Measurements from ENCODE around the gene LCORL.

The LCORL gene

DNA sequence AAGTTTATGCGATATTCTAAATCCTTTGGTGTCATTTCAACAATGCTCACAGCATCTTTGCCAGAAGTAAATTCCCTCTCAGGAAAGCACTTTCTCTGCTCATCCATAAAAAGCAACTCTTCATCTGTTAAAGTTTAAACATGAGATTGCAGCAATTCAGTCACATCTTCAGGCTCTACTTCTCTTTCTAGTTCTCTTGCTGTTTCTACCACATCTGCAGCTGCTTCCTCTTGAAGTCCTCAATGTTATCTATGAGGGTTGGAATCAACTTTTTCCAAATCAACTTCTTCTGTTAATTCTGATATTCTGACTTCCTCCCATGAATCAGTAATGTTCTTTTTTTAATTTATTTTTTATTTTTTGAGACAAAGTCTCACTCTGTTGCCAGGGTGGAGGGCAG lies 100.9 kb downstream of the LCORL start:
- no peak for DNase-seq (ENCODE audit: insufficient read length, low spot score)
- FAIRE-seq, result no peak
- no peak for TF ChIP-seq TAF1 (IDR thresholded peaks at IDR 0.05; ENCODE audit: low read depth, low read length)
- TF ChIP-seq POLR2A (IDR thresholded peaks at IDR 0.05; ENCODE audit: low read depth, low read length), result no peak
- TF ChIP-seq PAX5 (IDR thresholded peaks at IDR 0.05; ENCODE audit: insufficient read depth, low read length, severe bottlenecking), result no peak
- TF ChIP-seq POU2F2 (IDR thresholded peaks at IDR 0.05; ENCODE audit: low read depth, low read length), result no peak
- TF ChIP-seq POLR2AphosphoS5 (IDR thresholded peaks at IDR 0.05; ENCODE audit: low read depth, low read length), result no peak
- TF ChIP-seq SPI1 (IDR thresholded peaks at IDR 0.05; ENCODE audit: low read depth, low read length), result no peak

- FAIRE-seq (no peak), DNase-seq (ENCODE audit: insufficient read length, low spot score) (no peak)
- TF ChIP-seq PAX5 (IDR thresholded peaks at IDR 0.05; ENCODE audit: insufficient read depth, low read length, severe bottlenecking), result no peak
- no peak for TF ChIP-seq TAF1 (IDR thresholded peaks at IDR 0.05; ENCODE audit: low read depth, low read length)
- TF ChIP-seq POU2F2 (IDR thresholded peaks at IDR 0.05; ENCODE audit: low read depth, low read length), result no peak
- no peak for TF ChIP-seq POLR2AphosphoS5 (IDR thresholded peaks at IDR 0.05; ENCODE audit: low read depth, low read length)
- no peak for TF ChIP-seq POLR2A (IDR thresholded peaks at IDR 0.05; ENCODE audit: low read depth, low read length)
- no peak for TF ChIP-seq SPI1 (IDR thresholded peaks at IDR 0.05; ENCODE audit: low read depth, low read length)
These were observed 106.1 kb downstream of the LCORL start for GRCh38 chr4:17915439-17915838.

DNA sequence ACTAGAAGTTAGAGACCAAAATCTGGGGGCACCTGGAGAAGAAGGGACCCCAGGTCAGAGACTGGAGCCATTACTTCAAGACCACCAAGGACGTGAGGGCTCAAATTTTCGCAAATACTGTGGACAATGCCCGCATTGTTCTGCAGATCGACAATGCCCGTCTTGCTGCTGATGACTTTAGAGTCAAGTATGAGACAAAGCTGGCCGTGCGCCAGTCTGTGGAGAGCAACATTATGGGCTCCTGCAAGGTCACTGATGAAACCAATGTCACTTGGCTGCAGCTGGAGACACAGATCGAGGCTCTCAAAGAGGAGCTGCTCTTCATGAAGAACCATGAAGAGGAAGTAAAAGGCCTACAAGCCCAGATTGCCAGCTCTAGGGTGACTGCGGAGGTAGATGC lies 109.5 kb downstream of the LCORL start:
- FAIRE-seq, result no peak
- no peak for DNase-seq (ENCODE audit: insufficient read length, low spot score)
- no peak for TF ChIP-seq SPI1 (IDR thresholded peaks at IDR 0.05; ENCODE audit: low read depth, low read length)
- TF ChIP-seq POLR2AphosphoS5 (IDR thresholded peaks at IDR 0.05; ENCODE audit: low read depth, low read length), result no peak
- no peak for TF ChIP-seq POLR2A (IDR thresholded peaks at IDR 0.05; ENCODE audit: low read depth, low read length)
- TF ChIP-seq PAX5 (IDR thresholded peaks at IDR 0.05; ENCODE audit: insufficient read depth, low read length, severe bottlenecking), result no peak
- TF ChIP-seq POU2F2 (IDR thresholded peaks at IDR 0.05; ENCODE audit: low read depth, low read length), result no peak
- no peak for TF ChIP-seq TAF1 (IDR thresholded peaks at IDR 0.05; ENCODE audit: low read depth, low read length)

DNA sequence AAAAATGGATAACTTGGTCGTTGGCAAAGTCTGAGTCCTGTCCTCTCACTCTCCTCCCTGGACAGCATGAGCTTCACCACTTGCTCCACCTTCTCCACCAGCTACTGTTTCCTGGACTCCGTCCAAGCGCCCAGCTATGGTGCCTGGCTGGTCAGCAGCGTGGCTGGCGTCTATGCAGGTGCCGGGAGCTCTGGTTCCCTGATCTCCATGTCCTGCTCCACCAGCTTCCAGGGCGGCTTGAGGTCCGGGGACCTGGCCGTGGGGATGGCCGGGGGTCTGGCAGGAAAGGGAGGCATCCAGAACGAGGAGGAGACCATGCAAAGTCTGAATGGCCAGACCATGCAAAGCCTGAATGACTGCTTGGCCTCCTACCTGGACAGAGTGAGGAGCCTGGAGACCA lies 109.9 kb downstream of the LCORL start:
- FAIRE-seq (no peak), DNase-seq (ENCODE audit: insufficient read length, low spot score) (no peak)
- no peak for TF ChIP-seq TAF1 (IDR thresholded peaks at IDR 0.05; ENCODE audit: low read depth, low read length)
- TF ChIP-seq POU2F2 (IDR thresholded peaks at IDR 0.05; ENCODE audit: low read depth, low read length), result no peak
- no peak for TF ChIP-seq SPI1 (IDR thresholded peaks at IDR 0.05; ENCODE audit: low read depth, low read length)
- TF ChIP-seq POLR2A (IDR thresholded peaks at IDR 0.05; ENCODE audit: low read depth, low read length), result no peak
- TF ChIP-seq POLR2AphosphoS5 (IDR thresholded peaks at IDR 0.05; ENCODE audit: low read depth, low read length), result no peak
- TF ChIP-seq PAX5 (IDR thresholded peaks at IDR 0.05; ENCODE audit: insufficient read depth, low read length, severe bottlenecking), result no peak

DNA sequence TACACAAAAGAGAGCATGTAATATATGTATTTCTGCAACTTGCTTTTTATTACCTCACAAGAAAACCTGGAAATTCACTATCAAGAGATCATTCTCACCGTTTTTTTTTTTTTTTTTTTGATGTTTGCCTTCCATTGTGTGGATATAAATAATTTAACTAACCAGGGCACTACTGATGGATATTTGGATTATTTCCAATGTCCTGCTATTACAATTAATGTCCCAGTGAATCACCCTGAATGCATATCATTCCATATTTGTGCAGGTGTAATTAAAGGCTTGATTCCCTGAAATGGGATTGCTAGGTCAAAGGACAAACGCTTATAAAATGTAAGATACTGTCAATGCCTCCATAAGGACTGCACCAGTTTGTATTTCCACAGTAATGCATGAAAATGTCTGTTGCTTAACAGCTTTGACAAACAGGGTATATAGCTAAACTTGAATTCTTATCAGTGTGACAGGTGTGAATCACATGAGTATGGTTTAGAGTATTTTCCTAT lies 123.0 kb downstream of the LCORL start:
- no peak for DNase-seq (ENCODE audit: insufficient read length, low spot score)
- no peak for FAIRE-seq
- TF ChIP-seq SPI1 (IDR thresholded peaks at IDR 0.05; ENCODE audit: low read depth, low read length), result no peak
- TF ChIP-seq POLR2A (IDR thresholded peaks at IDR 0.05; ENCODE audit: low read depth, low read length), result no peak
- TF ChIP-seq PAX5 (IDR thresholded peaks at IDR 0.05; ENCODE audit: insufficient read depth, low read length, severe bottlenecking), result no peak
- no peak for TF ChIP-seq TAF1 (IDR thresholded peaks at IDR 0.05; ENCODE audit: low read depth, low read length)
- TF ChIP-seq POLR2AphosphoS5 (IDR thresholded peaks at IDR 0.05; ENCODE audit: low read depth, low read length), result no peak
- TF ChIP-seq POU2F2 (IDR thresholded peaks at IDR 0.05; ENCODE audit: low read depth, low read length), result no peak

- no peak for FAIRE-seq
These were observed 126.1 kb downstream of the LCORL start for GRCh38 chr4:17895481-17895880.

DNA sequence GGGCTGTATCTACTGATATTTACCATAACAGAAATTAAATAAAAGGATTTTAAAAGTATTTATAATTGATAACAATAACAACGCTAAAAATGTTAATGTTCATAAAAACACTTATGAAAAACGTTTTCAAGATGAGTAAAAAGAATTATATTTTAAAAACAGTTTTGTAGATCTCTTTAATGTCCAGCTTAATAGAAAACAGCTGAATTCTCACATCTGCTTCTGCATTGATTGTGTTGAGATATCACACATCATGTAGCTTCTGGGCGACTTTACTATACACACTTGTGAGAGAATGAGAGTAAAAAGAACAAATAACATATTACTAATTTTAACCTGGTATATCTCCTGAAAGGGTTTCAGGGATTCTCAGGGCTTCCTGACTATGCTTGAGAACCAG lies 127.1 kb downstream of the LCORL start:
- FAIRE-seq (no peak), DNase-seq (ENCODE audit: insufficient read length, low spot score) (no peak)
- TF ChIP-seq TAF1 (IDR thresholded peaks at IDR 0.05; ENCODE audit: low read depth, low read length) (no peak), POLR2AphosphoS5 (IDR thresholded peaks at IDR 0.05; ENCODE audit: low read depth, low read length) (no peak), PAX5 (IDR thresholded peaks at IDR 0.05; ENCODE audit: insufficient read depth, low read length, severe bottlenecking) (no peak), SPI1 (IDR thresholded peaks at IDR 0.05; ENCODE audit: low read depth, low read length) (no peak), POU2F2 (IDR thresholded peaks at IDR 0.05; ENCODE audit: low read depth, low read length) (no peak), POLR2A (IDR thresholded peaks at IDR 0.05; ENCODE audit: low read depth, low read length) (no peak)

More at GRCh38 chr4:17895481-17895880, 126.1 kb downstream of the LCORL start:
- DNase-seq (ENCODE audit: insufficient read length, low spot score), result no peak
- TF ChIP-seq POLR2A (IDR thresholded peaks at IDR 0.05; ENCODE audit: low read depth, low read length), result no peak
- no peak for TF ChIP-seq SPI1 (IDR thresholded peaks at IDR 0.05; ENCODE audit: low read depth, low read length)
- no peak for TF ChIP-seq TAF1 (IDR thresholded peaks at IDR 0.05; ENCODE audit: low read depth, low read length)
- no peak for TF ChIP-seq PAX5 (IDR thresholded peaks at IDR 0.05; ENCODE audit: insufficient read depth, low read length, severe bottlenecking)
- no peak for TF ChIP-seq POLR2AphosphoS5 (IDR thresholded peaks at IDR 0.05; ENCODE audit: low read depth, low read length)
- no peak for TF ChIP-seq POU2F2 (IDR thresholded peaks at IDR 0.05; ENCODE audit: low read depth, low read length)

GRCh38 chr4:17889692-17890091 lies 131.9 kb downstream of the LCORL start:
- no peak for TF ChIP-seq TAF1 (IDR thresholded peaks at IDR 0.05; ENCODE audit: low read depth, low read length)
- no peak for TF ChIP-seq POLR2AphosphoS5 (IDR thresholded peaks at IDR 0.05; ENCODE audit: low read depth, low read length)
- no peak for FAIRE-seq
- DNase-seq (ENCODE audit: insufficient read length, low spot score), result no peak

GRCh38 chr4:17884511-17884910 lies 137.0 kb downstream of the LCORL start:
- FAIRE-seq (no peak), DNase-seq (ENCODE audit: insufficient read length, low spot score) (no peak)
- TF ChIP-seq TAF1 (IDR thresholded peaks at IDR 0.05; ENCODE audit: low read depth, low read length) (no peak), POU2F2 (IDR thresholded peaks at IDR 0.05; ENCODE audit: low read depth, low read length) (no peak), PAX5 (IDR thresholded peaks at IDR 0.05; ENCODE audit: insufficient read depth, low read length, severe bottlenecking) (no peak), SPI1 (IDR thresholded peaks at IDR 0.05; ENCODE audit: low read depth, low read length) (no peak)

DNA sequence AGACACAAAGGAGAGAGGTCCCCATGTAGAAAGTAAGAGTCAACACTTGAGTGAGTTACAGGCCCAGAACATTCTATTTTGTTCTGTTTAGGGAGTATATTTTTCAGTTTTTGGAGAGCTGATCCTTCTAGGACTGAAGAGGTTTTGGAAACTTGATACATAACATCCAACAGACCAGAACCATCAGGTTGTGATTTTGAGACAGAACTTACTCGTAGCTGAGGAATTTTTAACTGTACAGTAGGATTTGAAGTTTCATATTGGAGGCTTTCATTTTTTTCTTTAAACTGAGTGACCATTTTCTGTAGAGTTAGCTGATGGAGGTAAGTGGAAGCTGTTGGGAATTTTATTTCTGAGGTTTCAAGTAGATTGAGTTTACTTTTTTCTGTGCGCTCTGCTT lies 137.5 kb downstream of the LCORL start:
- DNase-seq (ENCODE audit: insufficient read length, low spot score) (no peak), FAIRE-seq (no peak)
- no peak for TF ChIP-seq POLR2A (IDR thresholded peaks at IDR 0.05; ENCODE audit: low read depth, low read length)

Measured in GM12891 (cell line).